GM12875 (cell line): ENCODE measurements around the gene SNX9.

ENCODE experiments used
- H3K4me3 ChIP-seq: one replicate; pipeline ENCODE4 v1.5.1; 2011; ENCODE audit warnings: low read depth, low read length, control low read depth
- TF ChIP-seq, protein P1 (sequence below): IDR thresholded peaks from 2 replicates; pipeline ENCODE4 v1.5.1; 2011; ENCODE audit warnings: low read depth, mild to moderate bottlenecking, control low read depth, inconsistent platforms, low read length, moderate library complexity, borderline replicate concordance; ENCODE audit not compliant: insufficient read depth

The SNX9 gene

GRCh38 chr6:157861184-157861583 is 38.1 kb downstream of the SNX9 start:
- TF ChIP-seq, protein P1, sequence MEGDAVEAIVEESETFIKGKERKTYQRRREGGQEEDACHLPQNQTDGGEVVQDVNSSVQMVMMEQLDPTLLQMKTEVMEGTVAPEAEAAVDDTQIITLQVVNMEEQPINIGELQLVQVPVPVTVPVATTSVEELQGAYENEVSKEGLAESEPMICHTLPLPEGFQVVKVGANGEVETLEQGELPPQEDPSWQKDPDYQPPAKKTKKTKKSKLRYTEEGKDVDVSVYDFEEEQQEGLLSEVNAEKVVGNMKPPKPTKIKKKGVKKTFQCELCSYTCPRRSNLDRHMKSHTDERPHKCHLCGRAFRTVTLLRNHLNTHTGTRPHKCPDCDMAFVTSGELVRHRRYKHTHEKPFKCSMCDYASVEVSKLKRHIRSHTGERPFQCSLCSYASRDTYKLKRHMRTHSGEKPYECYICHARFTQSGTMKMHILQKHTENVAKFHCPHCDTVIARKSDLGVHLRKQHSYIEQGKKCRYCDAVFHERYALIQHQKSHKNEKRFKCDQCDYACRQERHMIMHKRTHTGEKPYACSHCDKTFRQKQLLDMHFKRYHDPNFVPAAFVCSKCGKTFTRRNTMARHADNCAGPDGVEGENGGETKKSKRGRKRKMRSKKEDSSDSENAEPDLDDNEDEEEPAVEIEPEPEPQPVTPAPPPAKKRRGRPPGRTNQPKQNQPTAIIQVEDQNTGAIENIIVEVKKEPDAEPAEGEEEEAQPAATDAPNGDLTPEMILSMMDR = no peak
- no peak overlapping the region for H3K4me3 ChIP-seq

- H3K4me3 ChIP-seq = no peak overlapping the region
- TF ChIP-seq, protein P1 = no peak
Measured at GRCh38 chr6:157861814-157862213, 38.8 kb downstream of the SNX9 start.

GRCh38 chr6:157862706-157863105 is 39.7 kb downstream of the SNX9 start:
- TF ChIP-seq, protein P1 = no peak
- no peak overlapping the region for H3K4me3 ChIP-seq

DNA sequence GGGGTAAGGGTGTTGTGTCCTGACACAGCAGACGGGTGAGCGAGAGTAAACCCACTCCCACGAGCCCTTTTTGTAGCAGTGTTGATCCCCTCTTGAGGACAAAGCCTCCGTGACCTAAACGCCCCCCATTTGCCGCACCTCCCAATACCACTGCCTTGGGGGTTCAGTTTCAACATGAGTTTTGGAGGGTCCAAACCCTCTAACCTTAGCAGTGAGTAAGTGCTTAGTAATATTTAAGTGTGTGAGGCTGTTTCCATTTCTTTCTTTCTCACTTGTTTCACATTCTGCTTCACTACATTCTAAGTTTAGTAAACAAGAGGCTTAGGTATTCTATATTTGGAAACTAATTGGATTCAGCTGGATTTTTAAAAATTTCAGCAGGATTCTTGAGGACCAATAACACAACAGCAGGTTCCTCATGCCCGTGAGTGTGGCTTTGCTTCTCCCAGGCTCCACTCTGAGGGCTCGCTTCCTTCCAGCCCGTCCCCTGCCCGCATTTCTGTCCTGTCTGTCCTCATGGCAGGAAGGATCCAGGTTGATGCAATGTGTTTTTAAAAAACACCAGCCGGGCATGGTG is 41.2 kb downstream of the SNX9 start:
- TF ChIP-seq, protein P1 = no peak
- H3K4me3 ChIP-seq = no peak overlapping the region

GRCh38 chr6:157865249-157865648 is 42.2 kb downstream of the SNX9 start:
- TF ChIP-seq, protein P1 = no peak
- H3K4me3 ChIP-seq = no peak overlapping the region

- no peak overlapping the region for H3K4me3 ChIP-seq
- TF ChIP-seq, protein P1 = no peak
Measured at GRCh38 chr6:157867155-157867559, 44.1 kb downstream of the SNX9 start.

- TF ChIP-seq, protein P1 = no peak
- H3K4me3 ChIP-seq = no peak overlapping the region
Measured at GRCh38 chr6:157867981-157868380, 44.9 kb downstream of the SNX9 start.
